NT2/D1 (cell line): Measurements from ENCODE around the gene PRKCB.

Experiments
- SUZ12 ChIP-seq: IDR thresholded peaks from 2 replicates; pipeline ENCODE4 v1.6.1; 2011; ENCODE audit not compliant: insufficient read length, insufficient read depth; ENCODE audit errors: extremely low read depth
- YY1 ChIP-seq: IDR thresholded peaks from 2 replicates; pipeline ENCODE4 v1.6.1; 2011; ENCODE audit not compliant: insufficient read length, insufficient read depth
- ZNF274 ChIP-seq: IDR thresholded peaks from 2 replicates; pipeline ENCODE4 v1.6.1; 2011; ENCODE audit warnings: mild to moderate bottlenecking, low read depth, low read length

DNA sequence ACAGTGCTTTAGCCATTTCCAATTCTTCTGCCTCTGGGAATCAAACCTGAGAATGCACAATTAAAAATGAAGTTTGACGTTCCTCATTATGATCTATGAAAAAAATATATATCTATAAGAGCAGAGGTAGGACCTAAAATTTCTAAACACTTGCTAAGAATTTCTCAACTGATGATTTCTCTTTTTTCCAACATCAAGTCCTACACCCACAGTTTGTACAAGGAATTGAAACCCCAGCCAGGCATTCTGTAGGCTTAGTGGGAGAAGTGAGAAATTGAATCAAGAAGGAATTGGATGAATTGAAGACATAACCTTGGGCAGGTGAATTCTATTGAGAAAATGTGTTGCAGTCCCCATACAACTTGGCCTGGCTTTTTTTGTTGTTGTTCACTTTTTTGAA is 423.0 kb downstream of the PRKCB start:
- TF ChIP-seq YY1 (no peak), SUZ12 (no peak), ZNF274 (no peak)
